GM23338 (cell line): Measurements from ENCODE around the gene EXOG.

Source experiments
- CREB1 ChIP-seq: fragments of 250-450 bp; sonication (Bioruptor Pico); IDR thresholded peaks from 2 replicates; pipeline ENCODE4 v1.5.0; 2020; ENCODE audit warnings: low read depth, mild to moderate bottlenecking, moderate library complexity
- CTCF ChIP-seq, 2 experiments: fragments of 200-600 bp in 1 of 2; sonication (generic) in 1 of 2; conservative IDR thresholded peaks; 2 replicates each; pipeline versions ENCODE4 v1.5.1 to v1.6.1; 2016 to 2017; ENCODE audit warnings: antibody characterized with exemption in 2 of 2, low read depth in 2 of 2, mild to moderate bottlenecking in 2 of 2, moderate library complexity in 1 of 2
- ETS1 ChIP-seq: IDR thresholded peaks from 2 replicates; pipeline ENCODE4 v1.6.1; 2016; ENCODE audit warnings: antibody characterized with exemption
- EZH2 ChIP-seq: fragments of 200-600 bp; sonication (generic); IDR thresholded peaks from one replicate; pipeline ENCODE4 v1.8.0; 2017; ENCODE audit warnings: antibody characterized with exemption, mild to moderate bottlenecking, low read depth; ENCODE audit not compliant: unreplicated experiment
- EZH2phosphoT487 ChIP-seq: fragments of 200-600 bp; sonication (generic); IDR thresholded peaks from one replicate; pipeline ENCODE4 v1.8.1; 2018; ENCODE audit warnings: antibody characterized with exemption; ENCODE audit not compliant: unreplicated experiment
- JUNB ChIP-seq: IDR thresholded peaks from one replicate; pipeline ENCODE4 v1.6.1; 2016; ENCODE audit warnings: antibody characterized with exemption; ENCODE audit not compliant: unreplicated experiment
- NANOG ChIP-seq: IDR thresholded peaks from 2 replicates; pipeline ENCODE4 v1.6.1; 2016; ENCODE audit warnings: antibody characterized with exemption, borderline replicate concordance
- POLR2AphosphoS5 ChIP-seq: IDR thresholded peaks from 2 replicates; pipeline ENCODE4 v1.6.1; 2016; ENCODE audit warnings: antibody characterized with exemption, low read depth
- REST ChIP-seq: IDR thresholded peaks from one replicate; pipeline ENCODE4 v1.6.1; 2018; ENCODE audit warnings: antibody characterized with exemption; ENCODE audit not compliant: unreplicated experiment
- STAT1 ChIP-seq: IDR thresholded peaks from one replicate; pipeline ENCODE4 v1.6.1; 2016; ENCODE audit warnings: antibody characterized with exemption; ENCODE audit not compliant: unreplicated experiment
- ZNF114 ChIP-seq: fragments of 250-450 bp; sonication (Bioruptor Pico); IDR thresholded peaks from 2 replicates; pipeline ENCODE4 v1.5.0; 2020; ENCODE audit warnings: mild to moderate bottlenecking, moderate library complexity
- ZNF331 ChIP-seq: fragments of 250-450 bp; sonication (Bioruptor Pico); IDR thresholded peaks from 2 replicates; pipeline ENCODE4 v1.5.0; 2020; ENCODE audit warnings: low read depth, mild to moderate bottlenecking, moderate library complexity

- no peak; a peak in 1 of 4 replicates for TF ChIP-seq CTCF (conservative IDR thresholded peaks at IDR 0.05; ENCODE audit: low read depth in 2 of 2)
- no peak for TF ChIP-seq CREB1 (CRISPR knock-in tag)
- no peak for TF ChIP-seq JUNB
- no peak; the same call in 1 of the 2 replicates for TF ChIP-seq POLR2AphosphoS5
- no peak for TF ChIP-seq EZH2phosphoT487
- no peak for TF ChIP-seq EZH2
- no peak for TF ChIP-seq REST
- TF ChIP-seq NANOG = no peak
- no peak for TF ChIP-seq ZNF331 (CRISPR knock-in tag)
- TF ChIP-seq ZNF114 = no peak
- TF ChIP-seq ETS1 = 0 out of 2 replicates have a peak, but pooled peaks have one; percentile 16
- no peak for TF ChIP-seq STAT1
Observed at GRCh38 chr3:38453075-38453912, 42.8 kb upstream of the EXOG start, which contains the start of gene ACVR2B.
